H1 (cell line): ENCODE results near the gene ASTN2. TPM values are rescaled to one million over a fixed set of nuclear protein-coding genes. Genes with fewer than 3 reads are reported as not detected.

Experiments used
- POU5F1 ChIP-seq: IDR thresholded peaks from 2 replicates; pipeline ENCODE4 v1.6.1; 2011; ENCODE audit warnings: low read depth, mild to moderate bottlenecking, low read length, moderate library complexity
- RBBP5 ChIP-seq: IDR thresholded peaks from 2 replicates; pipeline ENCODE4 v1.7.1; 2012; ENCODE audit warnings: low read depth, mild to moderate bottlenecking, inconsistent platforms, low read length, moderate library complexity, borderline replicate concordance
- SRF ChIP-seq: IDR thresholded peaks from 2 replicates; pipeline ENCODE4 v1.6.1; 2011; ENCODE audit warnings: mild to moderate bottlenecking, low read depth, low read length, moderate library complexity
- polyA plus RNA-seq, 7 experiments: library from polyadenylated mRNA; depleted of rRNA in 3 of 7; stranded (reverse) in 5 of 7; unstranded in 2 of 7; fragments of >200 nt in 5 of 7; fragments of 200-250 nt in 2 of 7; gene quantifications; 1 replicate in 5 of 7; 2 replicates in 1 of 7; 4 replicates in 1 of 7; pipeline versions ENCODE4 v1.2.1 to v1.2.3, GENCODE V29; 2011 to 2013; ENCODE audit warnings: missing spikeins in 2 of 7, mixed read lengths in 2 of 7
- total RNA-seq: library from RNA; stranded (reverse); fragmentation: NEBNext Ultra II Directional; extraction: Animal tissue kit (Norgen Biotek cat#: 25700); gene quantifications from 2 replicates; pipeline ENCODE4 v1.2.1, GENCODE V29; 2021
- TF ChIP-seq, protein P1 (sequence below): fragments of 300-600 bp; sonication (generic); IDR thresholded peaks from 2 replicates; pipeline ENCODE4 v1.7.1; 2012; ENCODE audit warnings: low read length, moderate library complexity, mild to moderate bottlenecking, inconsistent platforms; ENCODE audit not compliant: insufficient replicate concordance

Gene ASTN2
- total and polyA plus RNA-seq, 2 of the 8 experiments (the other 6 are each of a cell fraction or from before 2014, with no cell fraction given): 8.2 to 13.7 TPM

DNA sequence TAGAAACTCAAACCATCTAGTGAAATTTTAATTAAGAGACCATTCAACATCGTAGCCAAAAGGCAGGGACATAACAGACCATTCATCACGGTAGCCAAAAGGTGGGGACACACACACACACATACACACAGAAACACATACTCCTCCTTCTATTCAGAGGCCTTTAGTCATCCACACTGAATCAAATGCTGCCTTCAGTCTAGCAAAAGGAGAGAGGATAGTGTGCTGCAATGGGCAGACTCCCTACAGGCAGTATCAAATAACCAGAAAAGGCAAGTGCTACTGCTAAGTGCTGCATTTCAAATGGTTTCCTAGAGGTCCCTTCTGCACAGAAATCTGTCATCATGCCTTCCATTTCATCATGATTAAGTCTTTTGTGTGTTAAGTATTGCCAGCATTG, 423.8 kb downstream of the ASTN2 start (continued):
- TF ChIP-seq, protein P1, sequence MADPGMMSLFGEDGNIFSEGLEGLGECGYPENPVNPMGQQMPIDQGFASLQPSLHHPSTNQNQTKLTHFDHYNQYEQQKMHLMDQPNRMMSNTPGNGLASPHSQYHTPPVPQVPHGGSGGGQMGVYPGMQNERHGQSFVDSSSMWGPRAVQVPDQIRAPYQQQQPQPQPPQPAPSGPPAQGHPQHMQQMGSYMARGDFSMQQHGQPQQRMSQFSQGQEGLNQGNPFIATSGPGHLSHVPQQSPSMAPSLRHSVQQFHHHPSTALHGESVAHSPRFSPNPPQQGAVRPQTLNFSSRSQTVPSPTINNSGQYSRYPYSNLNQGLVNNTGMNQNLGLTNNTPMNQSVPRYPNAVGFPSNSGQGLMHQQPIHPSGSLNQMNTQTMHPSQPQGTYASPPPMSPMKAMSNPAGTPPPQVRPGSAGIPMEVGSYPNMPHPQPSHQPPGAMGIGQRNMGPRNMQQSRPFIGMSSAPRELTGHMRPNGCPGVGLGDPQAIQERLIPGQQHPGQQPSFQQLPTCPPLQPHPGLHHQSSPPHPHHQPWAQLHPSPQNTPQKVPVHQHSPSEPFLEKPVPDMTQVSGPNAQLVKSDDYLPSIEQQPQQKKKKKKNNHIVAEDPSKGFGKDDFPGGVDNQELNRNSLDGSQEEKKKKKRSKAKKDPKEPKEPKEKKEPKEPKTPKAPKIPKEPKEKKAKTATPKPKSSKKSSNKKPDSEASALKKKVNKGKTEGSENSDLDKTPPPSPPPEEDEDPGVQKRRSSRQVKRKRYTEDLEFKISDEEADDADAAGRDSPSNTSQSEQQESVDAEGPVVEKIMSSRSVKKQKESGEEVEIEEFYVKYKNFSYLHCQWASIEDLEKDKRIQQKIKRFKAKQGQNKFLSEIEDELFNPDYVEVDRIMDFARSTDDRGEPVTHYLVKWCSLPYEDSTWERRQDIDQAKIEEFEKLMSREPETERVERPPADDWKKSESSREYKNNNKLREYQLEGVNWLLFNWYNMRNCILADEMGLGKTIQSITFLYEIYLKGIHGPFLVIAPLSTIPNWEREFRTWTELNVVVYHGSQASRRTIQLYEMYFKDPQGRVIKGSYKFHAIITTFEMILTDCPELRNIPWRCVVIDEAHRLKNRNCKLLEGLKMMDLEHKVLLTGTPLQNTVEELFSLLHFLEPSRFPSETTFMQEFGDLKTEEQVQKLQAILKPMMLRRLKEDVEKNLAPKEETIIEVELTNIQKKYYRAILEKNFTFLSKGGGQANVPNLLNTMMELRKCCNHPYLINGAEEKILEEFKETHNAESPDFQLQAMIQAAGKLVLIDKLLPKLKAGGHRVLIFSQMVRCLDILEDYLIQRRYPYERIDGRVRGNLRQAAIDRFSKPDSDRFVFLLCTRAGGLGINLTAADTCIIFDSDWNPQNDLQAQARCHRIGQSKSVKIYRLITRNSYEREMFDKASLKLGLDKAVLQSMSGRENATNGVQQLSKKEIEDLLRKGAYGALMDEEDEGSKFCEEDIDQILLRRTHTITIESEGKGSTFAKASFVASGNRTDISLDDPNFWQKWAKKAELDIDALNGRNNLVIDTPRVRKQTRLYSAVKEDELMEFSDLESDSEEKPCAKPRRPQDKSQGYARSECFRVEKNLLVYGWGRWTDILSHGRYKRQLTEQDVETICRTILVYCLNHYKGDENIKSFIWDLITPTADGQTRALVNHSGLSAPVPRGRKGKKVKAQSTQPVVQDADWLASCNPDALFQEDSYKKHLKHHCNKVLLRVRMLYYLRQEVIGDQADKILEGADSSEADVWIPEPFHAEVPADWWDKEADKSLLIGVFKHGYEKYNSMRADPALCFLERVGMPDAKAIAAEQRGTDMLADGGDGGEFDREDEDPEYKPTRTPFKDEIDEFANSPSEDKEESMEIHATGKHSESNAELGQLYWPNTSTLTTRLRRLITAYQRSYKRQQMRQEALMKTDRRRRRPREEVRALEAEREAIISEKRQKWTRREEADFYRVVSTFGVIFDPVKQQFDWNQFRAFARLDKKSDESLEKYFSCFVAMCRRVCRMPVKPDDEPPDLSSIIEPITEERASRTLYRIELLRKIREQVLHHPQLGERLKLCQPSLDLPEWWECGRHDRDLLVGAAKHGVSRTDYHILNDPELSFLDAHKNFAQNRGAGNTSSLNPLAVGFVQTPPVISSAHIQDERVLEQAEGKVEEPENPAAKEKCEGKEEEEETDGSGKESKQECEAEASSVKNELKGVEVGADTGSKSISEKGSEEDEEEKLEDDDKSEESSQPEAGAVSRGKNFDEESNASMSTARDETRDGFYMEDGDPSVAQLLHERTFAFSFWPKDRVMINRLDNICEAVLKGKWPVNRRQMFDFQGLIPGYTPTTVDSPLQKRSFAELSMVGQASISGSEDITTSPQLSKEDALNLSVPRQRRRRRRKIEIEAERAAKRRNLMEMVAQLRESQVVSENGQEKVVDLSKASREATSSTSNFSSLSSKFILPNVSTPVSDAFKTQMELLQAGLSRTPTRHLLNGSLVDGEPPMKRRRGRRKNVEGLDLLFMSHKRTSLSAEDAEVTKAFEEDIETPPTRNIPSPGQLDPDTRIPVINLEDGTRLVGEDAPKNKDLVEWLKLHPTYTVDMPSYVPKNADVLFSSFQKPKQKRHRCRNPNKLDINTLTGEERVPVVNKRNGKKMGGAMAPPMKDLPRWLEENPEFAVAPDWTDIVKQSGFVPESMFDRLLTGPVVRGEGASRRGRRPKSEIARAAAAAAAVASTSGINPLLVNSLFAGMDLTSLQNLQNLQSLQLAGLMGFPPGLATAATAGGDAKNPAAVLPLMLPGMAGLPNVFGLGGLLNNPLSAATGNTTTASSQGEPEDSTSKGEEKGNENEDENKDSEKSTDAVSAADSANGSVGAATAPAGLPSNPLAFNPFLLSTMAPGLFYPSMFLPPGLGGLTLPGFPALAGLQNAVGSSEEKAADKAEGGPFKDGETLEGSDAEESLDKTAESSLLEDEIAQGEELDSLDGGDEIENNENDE: no peak
- TF ChIP-seq RBBP5 (no peak), SRF (no peak), POU5F1 (no peak)
- TF ChIP-seq, all 59 proteins: peak for 0
